HepG2 (cell line): Measurements from ENCODE around the gene SMYD1. TPM values are rescaled to one million over a fixed set of nuclear protein-coding genes. Genes with fewer than 3 reads are reported as not detected.
A peak's percentile ranks its signal among the peaks of the same experiment; 100 is the strongest.

Experiments
- FOXK2 ChIP-seq: fragments of 450-650 bp; IDR thresholded peaks from 2 replicates; pipeline ENCODE4 v1.6.1; 2016
- MXD4 ChIP-seq: IDR thresholded peaks from 2 replicates; pipeline ENCODE4 v1.6.1; 2016; ENCODE audit warnings: mild to moderate bottlenecking, missing biosample characterization, missing genetic modification reagents
- NR1H2 ChIP-seq: sonication (generic); formaldehyde crosslinking; IDR thresholded peaks from 2 replicates; pipeline ENCODE4 v1.8.1; 2022; ENCODE audit warnings: low read depth, missing genetic modification reagents, borderline replicate concordance
- NR2F6 ChIP-seq, 2 experiments: IDR thresholded peaks; 2 replicates each; pipeline ENCODE4 v1.6.1; 2016; ENCODE audit warnings: antibody characterized with exemption in 1 of 2, mild to moderate bottlenecking in 1 of 2
- PRPF4 ChIP-seq: fragments of 200-400 bp; formaldehyde crosslinking; IDR thresholded peaks from 2 replicates; pipeline ENCODE4 v1.6.1; 2016; ENCODE audit warnings: low read length, low read depth; ENCODE audit not compliant: poor library complexity, severe bottlenecking
- SRY ChIP-seq: sonication (generic); formaldehyde crosslinking; IDR thresholded peaks from 2 replicates; pipeline ENCODE4 v1.8.0; 2022; ENCODE audit warnings: mild to moderate bottlenecking, missing genetic modification reagents
- ZC3H4 ChIP-seq: sonication (generic); formaldehyde crosslinking; IDR thresholded peaks from 2 replicates; pipeline ENCODE4 v1.4.0; 2020; ENCODE audit warnings: missing genetic modification reagents, borderline replicate concordance
- ZMYM2 ChIP-seq: sonication (generic); formaldehyde crosslinking; IDR thresholded peaks from 2 replicates; pipeline ENCODE4 v1.8.0; 2022; ENCODE audit warnings: mild to moderate bottlenecking, missing genetic modification reagents
- ZNF138 ChIP-seq: sonication (generic); formaldehyde crosslinking; IDR thresholded peaks from 2 replicates; pipeline ENCODE4 v1.5.0; 2020; ENCODE audit warnings: mild to moderate bottlenecking, low read depth, missing genetic modification reagents
- ZNF263 ChIP-seq: sonication (generic); formaldehyde crosslinking; IDR thresholded peaks from 2 replicates; pipeline ENCODE4 v1.4.0; 2020; ENCODE audit warnings: missing genetic modification reagents
- ZNF317 ChIP-seq: sonication (generic); formaldehyde crosslinking; IDR thresholded peaks from 2 replicates; pipeline ENCODE4 v1.5.0; 2020; ENCODE audit warnings: mild to moderate bottlenecking, missing genetic modification reagents
- ZNF431 ChIP-seq: sonication (generic); formaldehyde crosslinking; IDR thresholded peaks from 2 replicates; pipeline ENCODE4 v1.9.0; 2022; ENCODE audit warnings: missing genetic modification reagents, low read depth, mild to moderate bottlenecking, borderline replicate concordance
- ZNF572 ChIP-seq: sonication (generic); formaldehyde crosslinking; IDR thresholded peaks from 2 replicates; pipeline ENCODE4 v1.5.1; 2020; ENCODE audit warnings: mild to moderate bottlenecking, missing genetic modification reagents
- ZNF75D ChIP-seq: sonication (generic); formaldehyde crosslinking; IDR thresholded peaks from 2 replicates; pipeline ENCODE4 v1.8.1; 2023; ENCODE audit warnings: missing genetic modification reagents, mild to moderate bottlenecking, borderline replicate concordance
- ZNF788 ChIP-seq: sonication (generic); formaldehyde crosslinking; IDR thresholded peaks from 2 replicates; pipeline ENCODE4 v1.5.0; 2020; ENCODE audit warnings: mild to moderate bottlenecking, missing genetic modification reagents, borderline replicate concordance
- polyA plus RNA-seq, 8 experiments: library from polyadenylated mRNA; depleted of rRNA in 3 of 8; stranded (reverse) in 7 of 8; unstranded in 1 of 8; fragments of >200 nt; fragmentation: Illumina TruSeq in 4 of 8; extraction: Trizol in 4 of 8; gene quantifications; 2 replicates each; pipeline versions ENCODE4 v1.2.1 to v1.2.3, GENCODE V29; 2011 to 2016; ENCODE audit warnings: low read depth in 4 of 8, missing spikeins in 1 of 8, mixed read lengths in 1 of 8; ENCODE audit not compliant: insufficient read depth in 1 of 8
- total RNA-seq, 5 experiments: library from RNA; depleted of rRNA; stranded (reverse); fragments of >200 nt; fragmentation: Illumina TruSeq; extraction: Trizol; gene quantifications; 2 replicates each; pipeline ENCODE4 v1.2.3, GENCODE V29; 2016; ENCODE audit warnings: low read depth in 1 of 5
- TF ChIP-seq, protein P1 (sequence below): sonication (generic); formaldehyde crosslinking; IDR thresholded peaks from 2 replicates; pipeline ENCODE4 v1.4.0; 2020; ENCODE audit warnings: missing genetic modification reagents
- TF ChIP-seq, protein P2 (sequence below): sonication (generic); formaldehyde crosslinking; IDR thresholded peaks from 2 replicates; pipeline ENCODE4 v1.9.0; 2022; ENCODE audit warnings: low read depth, missing genetic modification reagents
- TF ChIP-seq, protein P3 (sequence below): sonication (generic); formaldehyde crosslinking; IDR thresholded peaks from 2 replicates; pipeline ENCODE4 v1.8.1; 2023; ENCODE audit warnings: missing genetic modification reagents, inconsistent platforms, borderline replicate concordance
- TF ChIP-seq, protein P4 (sequence below): IDR thresholded peaks from 2 replicates; pipeline ENCODE4 v1.6.1; 2012; ENCODE audit warnings: inconsistent platforms
- TF ChIP-seq, protein P5 (sequence below): sonication (generic); formaldehyde crosslinking; IDR thresholded peaks from 2 replicates; pipeline ENCODE4 v1.5.0; 2020; ENCODE audit warnings: missing genetic modification reagents
- TF ChIP-seq, protein P6 (sequence below): sonication (generic); formaldehyde crosslinking; IDR thresholded peaks from 2 replicates; pipeline ENCODE4 v1.8.0; 2022; ENCODE audit warnings: mild to moderate bottlenecking, missing genetic modification reagents, borderline replicate concordance
- TF ChIP-seq, protein P7 (sequence below): sonication (generic); formaldehyde crosslinking; IDR thresholded peaks from 2 replicates; pipeline ENCODE4 v1.5.0; 2020; ENCODE audit warnings: missing genetic modification reagents

SMYD1 gene
- total and polyA plus RNA-seq, 2 of the 13 experiments (the other 11 are each of a cell fraction or from before 2014, with no cell fraction given) = not detected

DNA sequence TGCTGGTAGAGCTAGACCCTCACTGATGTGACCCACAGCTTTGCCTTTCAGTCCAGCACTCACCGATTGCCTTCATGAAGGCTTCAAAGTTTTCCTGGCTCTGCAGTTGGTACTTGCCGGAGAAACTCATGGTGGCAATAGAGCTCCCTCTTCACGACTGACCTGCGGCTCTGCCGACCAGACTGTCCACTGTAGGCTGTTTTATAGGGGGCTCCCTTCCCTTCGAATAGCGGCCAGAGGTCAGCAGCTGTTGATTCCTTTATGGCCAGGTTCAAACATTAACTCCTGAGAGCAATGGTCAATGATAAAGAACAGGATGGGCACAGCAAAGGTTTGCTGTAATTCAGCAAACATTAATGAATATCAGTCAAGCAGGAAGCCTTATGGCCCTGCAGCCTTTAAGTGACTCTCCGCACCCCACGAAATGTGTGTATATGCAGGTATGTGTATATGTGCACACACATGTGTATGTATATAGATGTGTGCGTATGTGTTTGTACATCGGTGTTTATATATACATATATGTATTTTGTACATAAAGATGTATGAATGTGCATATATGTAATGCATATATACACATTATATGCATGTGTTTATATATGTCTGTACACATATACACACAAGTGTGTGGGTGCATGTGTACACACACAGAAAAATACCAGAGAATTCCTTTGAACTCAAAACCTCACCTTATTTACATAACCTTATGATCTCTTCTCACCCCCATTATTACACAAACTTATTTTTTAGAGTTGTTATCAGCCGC, 60.4 kb downstream of the SMYD1 start, which contains the start of gene FABP1 (continued):
- no peak for TF ChIP-seq ZC3H4 (CRISPR knock-in tag)
- peak; percentile 99 for TF ChIP-seq SRY (CRISPR knock-in tag)
- TF ChIP-seq ZNF138 = no peak
- TF ChIP-seq, protein P1, sequence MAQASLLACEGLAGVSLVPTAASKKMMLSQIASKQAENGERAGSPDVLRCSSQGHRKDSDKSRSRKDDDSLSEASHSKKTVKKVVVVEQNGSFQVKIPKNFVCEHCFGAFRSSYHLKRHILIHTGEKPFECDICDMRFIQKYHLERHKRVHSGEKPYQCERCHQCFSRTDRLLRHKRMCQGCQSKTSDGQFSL (CRISPR knock-in tag) = no peak; the same call in 1 of the 2 replicates
- 0 out of 2 replicates have a peak, but pooled peaks have one; percentile 47 for TF ChIP-seq ZNF317 (CRISPR knock-in tag)
- TF ChIP-seq, protein P2, sequence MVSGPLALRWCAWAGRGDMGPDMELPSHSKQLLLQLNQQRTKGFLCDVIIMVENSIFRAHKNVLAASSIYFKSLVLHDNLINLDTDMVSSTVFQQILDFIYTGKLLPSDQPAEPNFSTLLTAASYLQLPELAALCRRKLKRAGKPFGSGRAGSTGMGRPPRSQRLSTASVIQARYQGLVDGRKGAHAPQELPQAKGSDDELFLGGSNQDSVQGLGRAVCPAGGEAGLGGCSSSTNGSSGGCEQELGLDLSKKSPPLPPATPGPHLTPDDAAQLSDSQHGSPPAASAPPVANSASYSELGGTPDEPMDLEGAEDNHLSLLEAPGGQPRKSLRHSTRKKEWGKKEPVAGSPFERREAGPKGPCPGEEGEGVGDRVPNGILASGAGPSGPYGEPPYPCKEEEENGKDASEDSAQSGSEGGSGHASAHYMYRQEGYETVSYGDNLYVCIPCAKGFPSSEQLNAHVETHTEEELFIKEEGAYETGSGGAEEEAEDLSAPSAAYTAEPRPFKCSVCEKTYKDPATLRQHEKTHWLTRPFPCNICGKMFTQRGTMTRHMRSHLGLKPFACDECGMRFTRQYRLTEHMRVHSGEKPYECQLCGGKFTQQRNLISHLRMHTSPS (CRISPR knock-in tag) = 0 out of 2 replicates have a peak, but pooled peaks have one; percentile 52
- TF ChIP-seq, protein P3, sequence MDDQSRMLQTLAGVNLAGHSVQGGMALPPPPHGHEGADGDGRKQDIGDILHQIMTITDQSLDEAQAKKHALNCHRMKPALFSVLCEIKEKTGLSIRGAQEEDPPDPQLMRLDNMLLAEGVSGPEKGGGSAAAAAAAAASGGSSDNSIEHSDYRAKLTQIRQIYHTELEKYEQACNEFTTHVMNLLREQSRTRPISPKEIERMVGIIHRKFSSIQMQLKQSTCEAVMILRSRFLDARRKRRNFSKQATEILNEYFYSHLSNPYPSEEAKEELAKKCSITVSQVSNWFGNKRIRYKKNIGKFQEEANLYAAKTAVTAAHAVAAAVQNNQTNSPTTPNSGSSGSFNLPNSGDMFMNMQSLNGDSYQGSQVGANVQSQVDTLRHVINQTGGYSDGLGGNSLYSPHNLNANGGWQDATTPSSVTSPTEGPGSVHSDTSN (CRISPR knock-in tag) = no peak
- TF ChIP-seq, protein P4, sequence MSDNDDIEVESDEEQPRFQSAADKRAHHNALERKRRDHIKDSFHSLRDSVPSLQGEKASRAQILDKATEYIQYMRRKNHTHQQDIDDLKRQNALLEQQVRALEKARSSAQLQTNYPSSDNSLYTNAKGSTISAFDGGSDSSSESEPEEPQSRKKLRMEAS = peak; percentile 79
- peak; percentile 59 for TF ChIP-seq ZNF263 (CRISPR knock-in tag)
- TF ChIP-seq, protein P5, sequence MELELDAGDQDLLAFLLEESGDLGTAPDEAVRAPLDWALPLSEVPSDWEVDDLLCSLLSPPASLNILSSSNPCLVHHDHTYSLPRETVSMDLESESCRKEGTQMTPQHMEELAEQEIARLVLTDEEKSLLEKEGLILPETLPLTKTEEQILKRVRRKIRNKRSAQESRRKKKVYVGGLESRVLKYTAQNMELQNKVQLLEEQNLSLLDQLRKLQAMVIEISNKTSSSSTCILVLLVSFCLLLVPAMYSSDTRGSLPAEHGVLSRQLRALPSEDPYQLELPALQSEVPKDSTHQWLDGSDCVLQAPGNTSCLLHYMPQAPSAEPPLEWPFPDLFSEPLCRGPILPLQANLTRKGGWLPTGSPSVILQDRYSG (CRISPR knock-in tag) = no peak
- TF ChIP-seq, protein P6, sequence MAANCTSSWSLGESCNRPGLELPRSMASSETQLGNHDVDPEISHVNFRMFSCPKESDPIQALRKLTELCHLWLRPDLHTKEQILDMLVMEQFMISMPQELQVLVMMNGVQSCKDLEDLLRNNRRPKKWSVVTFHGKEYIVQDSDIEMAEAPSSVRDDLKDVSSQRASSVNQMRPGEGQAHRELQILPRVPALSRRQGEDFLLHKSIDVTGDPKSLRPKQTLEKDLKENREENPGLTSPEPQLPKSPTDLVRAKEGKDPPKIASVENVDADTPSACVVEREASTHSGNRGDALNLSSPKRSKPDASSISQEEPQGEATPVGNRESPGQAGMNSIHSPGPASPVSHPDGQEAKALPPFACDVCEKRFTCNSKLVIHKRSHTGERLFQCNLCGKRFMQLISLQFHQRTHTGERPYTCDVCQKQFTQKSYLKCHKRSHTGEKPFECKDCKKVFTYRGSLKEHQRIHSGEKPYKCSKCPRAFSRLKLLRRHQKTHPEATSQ = peak; percentile 27; the same call in 1 of the 2 replicates
- TF ChIP-seq ZNF788 (CRISPR knock-in tag) = peak; percentile 96
- TF ChIP-seq FOXK2 = peak; percentile 75; the same call in 1 of the 2 replicates
- peak; percentile 13; the same call in 1 of the 2 replicates for TF ChIP-seq ZNF431 (CRISPR knock-in tag)
- TF ChIP-seq NR1H2 (CRISPR knock-in tag) = no peak
- peak; percentile 28 for TF ChIP-seq ZMYM2 (CRISPR knock-in tag)
- TF ChIP-seq ZNF75D = 0 out of 2 replicates have a peak, but pooled peaks have one; percentile 46
- peak; percentile 99 for TF ChIP-seq NR2F6 (IDR thresholded peaks at IDR 0.05)
- peak; percentile 99 for TF ChIP-seq NR2F6 (CRISPR knock-in tag; IDR thresholded peaks at IDR 0.05)
- TF ChIP-seq MXD4 (CRISPR knock-in tag) = peak; percentile 69; the same call in 1 of the 2 replicates
- no peak for TF ChIP-seq PRPF4
- TF ChIP-seq, protein P7, sequence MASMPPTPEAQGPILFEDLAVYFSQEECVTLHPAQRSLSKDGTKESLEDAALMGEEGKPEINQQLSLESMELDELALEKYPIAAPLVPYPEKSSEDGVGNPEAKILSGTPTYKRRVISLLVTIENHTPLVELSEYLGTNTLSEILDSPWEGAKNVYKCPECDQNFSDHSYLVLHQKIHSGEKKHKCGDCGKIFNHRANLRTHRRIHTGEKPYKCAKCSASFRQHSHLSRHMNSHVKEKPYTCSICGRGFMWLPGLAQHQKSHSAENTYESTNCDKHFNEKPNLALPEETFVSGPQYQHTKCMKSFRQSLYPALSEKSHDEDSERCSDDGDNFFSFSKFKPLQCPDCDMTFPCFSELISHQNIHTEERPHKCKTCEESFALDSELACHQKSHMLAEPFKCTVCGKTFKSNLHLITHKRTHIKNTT (CRISPR knock-in tag) = no peak
- TF ChIP-seq ZNF572 (CRISPR knock-in tag) = no peak
